Esophagus squamous epithelium (tissue), 4 donors: ENCODE results near the gene MFAP4.
"Not testable (repeated sequence)": the region's sequence is repeated elsewhere in the genome, so short reads cannot be mapped to it uniquely, and the experiment has no call there.

Experiments used
- CTCF ChIP-seq, 6 experiments: fragments of 450-650 bp in 4 of 6; fragments of 200-600 bp in 2 of 6; sonication (generic) in 2 of 6; IDR thresholded peaks; one replicate each; pipeline ENCODE4 v1.5.1; 2016 to 2019; ENCODE audit warnings: antibody characterized with exemption in 6 of 6, mild to moderate bottlenecking in 4 of 6, moderate library complexity in 4 of 6
- POLR2A ChIP-seq, 4 donors: fragments of 450-650 bp; IDR thresholded peaks; one replicate each; pipeline ENCODE4 v1.6.1; 2017; ENCODE audit warnings: antibody characterized with exemption in 4 of 4, mild to moderate bottlenecking in 4 of 4, moderate library complexity in 3 of 4

- not testable (repeated sequence) for TF ChIP-seq CTCF, POLR2A (IDR thresholded peaks at IDR 0.05)
Observed at GRCh38 chr17:19353401-19353800, 33.6 kb downstream of the MFAP4 start.
